Stimulated activated CD8-positive, alpha-beta memory T cell treated with anti-CD3 and anti-CD28 coated beads, Interleukin-12 subunit alpha, Interleukin-12 subunit beta, amount 100 ng/mL, for 1 hour (primary cell): ENCODE measurements around the gene ARIH2.
"Not testable (repeated sequence)": the region's sequence is repeated elsewhere in the genome, so short reads cannot be mapped to it uniquely, and the experiment has no call there.

Source experiments
- DNase-seq: peaks from one replicate; pipeline ENCODE4 v3.0.0-alpha.2; 2020; ENCODE audit warnings: low read depth

The ARIH2 gene

DNA sequence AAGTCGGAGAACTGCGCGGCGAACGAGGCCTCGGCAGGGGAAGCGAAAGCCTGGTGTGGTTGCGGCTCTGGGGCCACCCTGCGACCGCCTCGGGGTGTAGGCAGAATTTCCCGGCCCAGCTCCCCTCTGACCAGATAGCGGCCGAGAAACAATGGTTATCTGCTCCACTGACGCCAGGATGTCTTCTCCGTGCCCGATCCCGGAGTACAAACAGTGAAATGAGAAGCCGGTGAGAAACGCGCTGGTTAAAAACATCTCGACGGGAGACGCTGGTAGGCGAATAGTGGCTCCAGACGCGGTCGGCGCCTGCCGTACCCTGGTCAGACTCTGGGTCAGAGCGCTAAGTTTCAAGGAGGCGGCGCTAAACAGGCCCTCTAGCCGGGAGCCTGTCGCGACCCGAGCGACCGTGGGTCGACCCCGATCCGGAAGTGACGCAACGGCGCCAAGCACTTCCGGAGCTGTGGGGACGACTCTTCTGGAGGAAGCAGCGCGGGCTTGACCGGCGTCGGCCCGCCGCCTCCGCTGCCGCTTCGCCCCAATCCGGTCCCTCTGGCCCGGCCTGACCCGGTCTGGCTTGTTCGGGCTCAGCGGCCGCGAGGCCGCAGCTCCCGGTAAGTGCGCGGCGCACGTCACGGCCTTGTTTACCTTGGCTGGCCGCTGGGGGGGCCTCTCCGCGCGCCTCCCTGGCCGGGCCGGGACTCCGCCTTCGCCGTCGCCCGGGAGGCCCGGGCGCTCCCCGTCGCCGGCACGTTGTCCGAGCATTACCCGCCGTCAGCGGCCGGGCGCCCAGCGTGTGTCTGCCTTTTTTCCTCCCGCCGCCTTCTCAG lies at the start of gene ARIH2:
Gene ARIH2, plus strand, starts transcription at position 455 of the 827 bp plus-strand sequence. CDS start 8,717 bp downstream, outside the sequence.
- peak; percentile 80 for DNase-seq

DNA sequence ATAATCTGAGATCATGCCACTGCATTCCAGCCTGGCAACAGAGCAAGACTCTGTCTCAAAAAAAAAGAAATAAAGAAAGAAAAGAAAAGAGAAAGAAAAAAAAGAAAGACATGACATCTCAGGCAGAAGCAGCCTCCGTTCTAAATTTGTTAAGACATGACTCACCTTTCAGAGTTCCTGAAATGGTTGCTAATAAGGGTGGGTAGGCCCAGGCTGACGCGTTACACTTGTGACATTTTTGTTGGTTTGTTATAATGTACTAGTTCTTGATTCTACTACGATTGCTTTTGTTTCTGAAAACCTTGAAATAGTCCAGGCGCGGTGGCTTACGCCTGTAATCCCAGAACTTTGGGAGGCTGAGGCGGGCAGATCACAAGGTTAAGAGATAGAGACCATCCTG lies 41.0 kb upstream of the ARIH2 start:
- DNase-seq = no peak

DNA sequence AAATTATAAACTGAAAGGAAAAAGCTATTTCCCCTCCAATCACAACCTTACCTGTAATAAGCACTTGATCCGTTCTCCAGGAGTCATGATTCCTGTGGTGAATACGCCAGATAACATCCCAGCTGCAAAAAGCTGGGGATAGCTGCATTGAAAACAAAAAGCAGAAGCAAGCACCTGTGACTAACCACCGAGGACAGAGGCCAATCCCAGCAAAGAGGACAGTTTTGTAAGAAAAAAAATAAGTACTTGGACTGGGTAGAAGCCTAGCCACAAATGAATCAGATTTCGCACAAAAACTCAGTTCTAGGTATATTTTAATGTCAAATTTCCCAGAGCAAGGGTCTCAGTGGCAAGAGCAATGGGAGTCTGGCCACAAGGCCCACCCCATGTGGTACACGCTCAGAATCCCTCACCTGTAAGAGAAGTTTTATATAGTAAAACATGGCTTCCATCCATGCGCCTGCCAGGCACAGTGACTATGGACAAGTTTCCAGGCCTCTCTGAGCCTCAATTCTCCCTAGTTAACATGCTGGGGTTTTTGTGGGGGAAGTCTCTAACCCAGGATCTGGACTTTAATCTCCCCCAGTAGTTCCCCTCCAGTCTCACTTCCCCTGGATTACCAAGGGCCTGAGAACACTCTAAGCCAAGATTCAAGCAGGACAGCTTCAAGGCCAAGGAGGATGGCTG lies 39.2 kb upstream of the ARIH2 start:
- no peak for DNase-seq

DNA sequence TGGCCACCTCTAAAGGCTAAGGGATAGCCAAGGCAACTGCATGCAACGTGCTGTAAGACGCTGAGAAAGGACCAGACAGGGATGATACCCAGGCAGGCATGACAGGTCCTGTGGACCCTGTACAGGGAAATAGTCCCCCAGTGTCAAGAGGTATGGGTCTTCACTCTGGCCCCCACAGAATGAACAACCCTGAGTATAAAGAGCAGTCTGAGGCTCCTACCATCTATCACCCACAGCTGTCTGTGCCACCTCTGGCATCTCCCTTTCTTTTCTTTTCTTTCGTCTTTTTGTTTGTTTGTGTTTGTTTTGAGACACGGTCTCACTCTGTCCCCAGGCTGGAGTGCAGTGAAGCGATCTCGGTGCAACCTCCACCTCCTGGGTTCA lies 38.7 kb upstream of the ARIH2 start:
- no peak for DNase-seq

DNA sequence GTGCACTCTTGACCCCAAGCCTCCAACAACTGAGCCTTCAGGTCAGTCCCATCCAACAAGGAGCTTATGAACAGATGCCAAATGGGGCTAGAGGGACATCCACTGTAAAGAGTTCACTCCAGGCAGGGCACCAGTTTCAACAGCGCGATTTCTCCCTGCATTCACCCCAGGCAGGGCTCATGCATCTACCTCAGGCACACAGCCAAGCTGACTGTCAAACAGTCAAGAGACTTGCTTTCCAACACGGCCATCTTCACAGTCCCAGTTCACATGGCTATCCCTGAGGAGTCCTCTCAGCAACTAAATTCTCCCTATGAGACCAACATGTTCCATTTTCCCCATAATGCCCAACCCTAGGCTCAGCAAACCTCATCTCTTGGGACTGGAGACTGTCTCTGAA lies 37.6 kb upstream of the ARIH2 start:
- DNase-seq = no peak

DNA sequence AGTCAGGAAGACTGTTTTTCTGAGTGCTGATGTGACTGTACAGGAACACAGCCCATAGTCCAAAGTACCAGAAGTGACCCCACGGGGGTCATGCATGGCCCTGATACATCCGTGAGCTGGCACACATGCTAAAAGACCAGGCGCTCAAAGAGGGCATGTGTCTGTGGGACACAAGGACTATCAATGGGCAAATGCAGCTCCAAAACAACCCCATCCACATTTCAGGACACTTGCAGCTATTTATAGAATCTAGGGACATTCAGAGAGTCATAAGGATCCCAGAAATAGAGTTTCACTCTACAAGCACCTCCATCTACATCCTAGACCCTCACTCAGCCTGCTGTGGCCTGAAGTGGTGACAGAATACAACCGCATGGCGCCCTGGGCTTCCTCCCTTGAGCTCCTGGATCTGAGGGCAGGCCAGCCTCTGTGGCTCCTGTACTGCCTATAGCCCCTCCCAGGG lies 37.0 kb upstream of the ARIH2 start:
- DNase-seq = no peak

DNA sequence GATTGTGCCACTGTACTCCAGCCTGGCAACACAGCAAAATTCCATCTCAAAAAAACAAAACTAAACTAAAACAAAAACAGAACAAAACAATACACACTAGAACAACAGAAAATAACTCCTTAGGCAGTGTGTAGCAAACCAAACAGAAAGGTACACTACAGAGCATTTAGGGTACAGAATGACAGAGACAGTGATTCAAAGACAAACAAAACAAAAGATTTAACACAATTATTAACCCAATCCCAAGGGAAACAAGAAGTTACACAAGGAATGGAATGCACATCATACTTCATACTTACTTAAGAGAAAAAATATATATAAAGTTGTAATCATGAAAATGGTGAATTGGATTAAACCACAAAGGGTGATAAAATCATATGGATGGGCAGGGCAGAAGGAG lies 32.9 kb upstream of the ARIH2 start:
- DNase-seq = no peak

DNA sequence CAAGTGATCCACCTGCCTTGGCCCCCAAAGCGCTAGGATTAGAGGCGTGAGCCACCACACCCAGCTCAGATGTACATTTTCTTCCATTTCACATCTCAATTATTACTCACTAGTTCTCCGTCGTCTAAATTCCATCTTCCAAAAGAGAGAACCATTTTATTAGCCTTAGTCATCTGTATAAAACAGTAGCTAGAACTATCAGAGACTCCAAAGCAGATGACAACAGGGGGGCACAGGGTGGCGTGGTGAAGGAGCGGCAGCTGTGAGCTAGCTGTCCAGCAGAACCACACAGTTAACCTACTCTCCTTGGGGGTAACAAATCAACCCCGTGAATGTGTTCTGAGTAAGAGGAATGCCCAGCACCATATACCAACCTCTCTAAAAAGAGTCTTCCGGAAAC lies 27.0 kb upstream of the ARIH2 start:
- DNase-seq = no peak

DNA sequence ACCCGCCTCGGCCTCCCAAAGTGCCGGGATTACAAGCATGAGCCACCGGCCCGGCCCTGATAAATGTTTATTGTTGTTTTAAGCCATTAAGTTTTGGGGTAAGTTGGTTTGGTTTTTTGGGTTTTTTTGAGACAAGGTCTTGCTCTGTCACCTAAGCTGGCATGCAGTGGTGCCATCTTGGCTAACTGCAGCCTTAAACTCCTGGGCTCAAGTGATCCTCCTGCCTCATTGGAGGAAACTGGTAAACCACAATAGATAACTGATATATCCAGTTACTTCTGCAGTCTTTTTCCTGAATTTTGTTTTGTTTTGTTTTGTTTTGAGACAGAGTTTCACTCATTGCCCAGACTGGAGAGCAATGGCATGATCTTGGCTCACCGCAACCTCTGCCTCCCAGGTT lies 24.1 kb upstream of the ARIH2 start:
- no peak for DNase-seq

DNA sequence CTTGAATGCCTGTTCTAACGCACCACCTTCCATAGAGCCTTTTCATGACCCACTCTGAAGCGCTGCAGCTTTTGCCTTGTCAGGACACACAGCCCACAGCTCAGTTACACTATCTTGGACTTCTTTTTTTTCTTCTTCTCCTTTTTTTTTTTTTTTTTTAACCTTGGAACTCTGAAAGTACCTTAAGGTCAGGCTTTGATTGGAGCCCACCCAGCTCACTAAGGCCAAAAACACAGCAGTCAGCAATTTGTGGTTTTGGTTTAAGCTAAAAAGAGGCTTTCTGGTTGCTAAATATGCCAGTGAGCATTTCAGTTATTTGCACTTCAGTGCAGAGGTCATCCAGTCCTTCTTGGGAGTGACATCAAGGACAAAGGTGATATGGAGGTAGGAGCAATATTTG lies 21.7 kb upstream of the ARIH2 start:
- DNase-seq = no peak

DNA sequence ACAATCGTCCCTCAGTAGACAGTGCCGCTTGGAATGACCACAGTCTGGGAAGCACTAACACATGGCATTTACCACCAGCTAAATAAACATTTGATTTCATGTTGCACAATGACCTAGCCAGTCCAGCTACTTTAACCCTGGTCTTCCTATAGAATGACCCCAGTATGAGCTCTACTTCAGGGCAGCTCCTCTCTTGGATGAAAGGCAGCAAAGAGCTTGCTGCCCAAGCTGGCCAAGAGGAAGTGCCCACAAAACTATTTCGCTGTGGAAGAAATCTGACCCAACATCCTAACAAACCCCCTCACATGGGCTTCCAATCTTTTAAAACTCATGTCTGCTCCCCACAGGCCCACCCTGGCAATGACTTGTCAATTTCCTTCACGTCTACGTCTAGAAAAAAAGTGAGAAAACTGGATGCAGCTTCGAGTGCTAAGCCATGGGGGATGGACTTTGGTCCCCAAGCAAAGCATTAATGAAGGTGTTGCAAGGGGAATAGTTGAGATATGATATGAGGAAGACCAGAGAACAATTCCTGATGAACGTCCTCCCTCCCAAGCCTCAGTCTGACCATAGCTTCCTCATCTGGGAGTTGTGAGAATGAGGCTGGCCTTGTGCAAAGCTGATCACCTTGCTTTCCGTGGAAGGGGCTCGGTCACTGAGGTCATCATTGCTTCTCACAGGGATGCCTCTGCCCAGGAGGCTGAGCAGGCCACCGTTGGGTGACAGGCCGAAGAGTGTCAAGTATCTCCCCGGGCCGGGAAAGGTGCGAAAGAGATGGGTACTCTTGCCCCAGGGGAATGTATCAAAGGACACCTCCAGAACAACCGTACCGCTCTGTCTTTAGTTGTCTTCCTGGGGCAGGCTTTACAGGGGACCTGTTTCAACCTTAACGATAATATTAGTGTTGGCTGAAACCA lies 20.9 kb upstream of the ARIH2 start:
- no peak for DNase-seq

DNA sequence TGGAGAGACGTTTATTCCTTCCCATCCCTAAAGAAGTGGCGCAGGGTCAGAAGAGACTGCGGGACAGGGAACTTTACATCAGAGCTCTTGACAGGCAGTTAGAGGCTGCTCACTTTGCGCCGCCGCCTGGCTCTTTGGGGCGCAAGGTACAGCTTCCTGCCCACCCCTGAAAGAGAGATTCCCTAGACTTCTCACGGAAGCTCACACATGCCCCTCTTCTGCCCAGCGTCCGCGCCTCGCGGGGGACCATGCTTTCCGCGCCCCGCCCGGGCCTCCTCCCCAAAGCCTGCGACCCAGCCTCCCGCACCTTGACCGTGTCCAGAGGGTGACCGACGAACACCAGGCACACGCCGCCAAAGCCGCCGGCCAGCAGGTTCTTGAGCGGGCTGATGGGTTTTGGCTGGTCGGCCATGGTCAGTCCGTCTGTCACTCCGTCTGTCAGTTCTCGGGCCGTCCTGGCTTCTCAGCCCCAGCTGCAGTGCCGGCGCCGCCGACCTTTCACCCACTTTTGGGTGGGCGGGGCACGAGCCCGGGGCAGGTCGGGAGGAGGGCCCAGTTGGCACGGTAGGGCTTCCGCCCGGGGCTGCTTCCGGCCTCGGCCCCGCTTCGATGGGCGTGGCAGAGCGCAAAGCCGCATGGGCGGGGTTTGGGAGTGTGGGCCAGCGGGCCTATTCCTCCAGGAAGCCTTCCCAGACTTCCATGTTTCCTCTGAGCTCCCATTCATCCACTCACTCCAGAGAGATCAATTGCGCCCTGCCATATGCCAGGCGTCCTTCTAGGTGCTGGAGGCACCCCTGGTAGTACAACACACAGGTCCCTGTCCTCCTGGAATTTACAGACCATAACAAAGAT lies 20.0 kb upstream of the ARIH2 start, which contains the start of gene SLC25A20:
Gene SLC25A20, minus strand, starts transcription at position 500 of the 852 bp plus-strand sequence. Its CDS starts 88 bp downstream, at position 412.
- peak; percentile 83 for DNase-seq

DNA sequence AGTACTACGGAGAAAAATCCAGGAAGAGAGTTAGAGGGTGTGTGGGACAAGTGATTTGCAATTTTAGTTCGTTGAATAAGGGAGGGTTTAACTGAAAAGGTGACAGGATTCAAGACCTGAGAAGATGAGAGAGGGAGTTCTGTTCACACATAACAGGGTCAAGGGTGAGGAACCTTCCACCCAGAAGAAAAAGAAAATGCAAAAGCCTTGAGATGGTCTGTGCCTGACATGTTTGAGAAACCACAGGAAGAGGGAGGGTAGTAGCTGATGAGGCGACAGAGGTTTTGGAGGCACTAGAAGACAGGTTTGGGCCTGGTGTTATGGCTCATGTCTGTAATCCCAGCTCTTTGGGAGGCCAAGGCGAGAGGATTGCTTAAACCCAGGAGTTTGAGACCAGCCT lies 19.4 kb upstream of the ARIH2 start:
- DNase-seq = no peak

DNA sequence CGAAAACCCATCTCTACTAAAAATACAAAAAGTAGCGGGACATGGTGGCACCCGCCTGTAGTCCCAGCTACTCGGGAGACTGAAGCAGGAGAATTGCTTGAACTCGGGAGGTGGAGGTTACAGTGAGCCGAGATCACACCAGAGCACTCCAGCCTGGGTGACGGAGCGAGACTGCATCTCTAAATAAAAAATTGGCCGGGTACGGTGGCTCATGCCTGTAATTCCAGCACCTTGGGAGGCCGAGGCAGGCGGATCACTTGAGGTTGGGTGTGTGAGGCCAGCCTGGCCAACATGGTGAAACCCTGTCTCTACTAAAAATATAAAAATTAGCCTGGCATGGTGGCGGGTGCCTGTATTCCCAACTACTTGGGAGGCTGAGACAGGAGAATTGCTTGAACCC lies 11.6 kb upstream of the ARIH2 start:
- not testable (repeated sequence) for DNase-seq

DNA sequence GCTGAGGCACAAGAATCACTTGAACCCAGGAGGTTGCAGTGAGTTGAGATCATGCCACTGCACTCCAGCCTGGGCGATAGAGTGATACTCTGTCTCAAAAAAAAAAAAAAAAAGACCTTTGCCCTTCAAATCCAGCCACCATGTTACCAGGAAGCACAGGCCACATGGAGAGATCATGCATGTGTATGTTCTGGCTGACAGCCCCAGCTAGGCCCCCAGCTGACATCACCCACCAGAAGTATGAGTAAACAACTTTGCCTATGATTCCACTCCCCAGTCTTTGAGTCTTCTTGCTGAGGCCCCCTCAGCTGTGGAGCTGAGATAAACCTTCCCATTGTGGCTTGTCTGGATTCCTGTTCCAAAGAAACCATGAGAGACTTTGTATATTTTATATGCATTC lies 3.3 kb upstream of the ARIH2 start:
- no peak for DNase-seq

DNA sequence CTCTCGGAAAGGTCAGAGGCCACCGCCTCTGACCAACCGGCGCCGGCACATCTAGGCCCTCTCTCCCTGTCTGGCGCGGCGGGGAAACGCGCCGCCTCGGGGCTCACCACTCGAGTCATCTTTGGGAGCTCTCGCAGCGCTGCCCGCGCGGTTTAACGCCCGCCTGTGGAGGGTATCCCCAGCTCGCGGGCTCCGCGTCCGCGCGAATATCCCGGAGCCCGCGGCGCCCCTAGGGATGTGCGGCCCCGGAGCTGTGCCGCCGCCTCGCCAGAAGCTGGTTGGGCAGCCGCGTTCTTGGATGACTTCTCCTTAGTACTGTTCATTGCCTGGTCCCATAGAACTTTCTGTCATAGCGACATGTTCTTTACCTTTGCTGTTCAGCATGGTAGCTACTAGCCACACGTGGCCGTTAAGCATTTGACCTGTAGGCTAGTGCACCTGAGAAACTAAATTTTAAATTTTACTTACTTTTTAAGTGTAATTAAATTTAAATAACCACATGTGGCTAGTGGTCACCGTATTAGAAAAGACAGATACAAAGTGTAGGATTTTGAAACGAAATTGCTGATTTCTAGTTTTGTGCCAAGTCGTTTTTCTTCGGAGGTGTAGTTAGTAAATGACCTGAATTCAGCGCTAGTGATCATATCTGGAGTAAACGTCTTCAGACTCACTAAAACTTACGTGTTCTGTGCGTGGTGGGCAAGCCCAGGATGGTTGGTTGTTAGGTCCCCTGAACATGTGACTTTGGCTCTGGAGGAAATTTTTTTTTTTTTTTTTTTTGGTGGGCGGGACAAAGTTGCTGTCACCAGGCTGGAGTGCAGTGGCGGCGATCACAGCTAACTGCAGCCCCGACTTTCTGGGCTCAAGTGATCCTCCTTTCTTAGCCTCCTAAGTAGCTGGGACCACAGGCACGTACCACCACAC lies 835 bp downstream of the ARIH2 start:
- peak; percentile 20 for DNase-seq

DNA sequence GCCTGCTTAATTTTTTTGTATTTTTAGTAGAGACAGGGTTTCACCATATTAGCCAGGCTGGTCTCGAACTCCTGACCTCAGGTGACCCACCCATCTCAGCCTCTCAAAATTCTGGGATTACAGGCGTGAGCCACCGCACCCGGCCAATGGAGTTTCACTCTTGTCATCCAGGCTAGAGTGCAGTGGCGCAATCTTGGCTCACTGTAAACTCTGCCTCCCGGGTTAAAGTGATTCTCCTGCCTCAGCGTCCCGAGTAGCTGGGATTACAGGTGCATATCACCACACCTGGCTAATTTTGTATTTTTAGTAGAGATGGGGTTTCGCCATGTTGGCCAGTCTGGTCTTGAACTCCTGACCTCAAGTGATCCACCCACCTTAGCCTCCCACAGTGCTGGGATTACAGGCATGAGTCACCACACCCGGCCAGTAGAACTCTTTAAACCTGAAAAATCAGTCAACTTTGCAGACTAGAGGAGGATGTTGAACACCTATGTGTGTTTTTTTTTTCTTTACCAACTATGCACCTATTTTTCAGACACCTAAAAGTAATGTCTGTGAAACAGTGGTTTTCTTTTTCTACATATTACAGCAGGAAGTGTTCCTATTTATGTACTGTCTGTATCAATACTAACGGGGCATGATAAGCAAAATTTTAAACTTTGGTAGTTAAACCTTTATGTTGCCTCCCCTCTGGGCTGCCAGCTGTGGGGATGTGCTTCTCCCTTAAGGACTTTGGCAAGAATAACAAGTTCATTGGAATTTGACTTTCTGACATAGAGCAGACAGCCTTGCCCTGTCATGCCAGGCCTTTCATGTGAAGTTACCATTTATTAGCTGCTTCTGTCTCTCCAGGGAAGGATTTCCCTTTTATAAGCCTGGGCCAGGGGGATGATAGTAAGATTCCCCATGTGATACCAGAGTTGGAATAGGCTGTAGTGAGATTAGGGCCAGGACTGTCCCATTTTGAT lies 8.1 kb downstream of the ARIH2 start:
- DNase-seq = no peak

DNA sequence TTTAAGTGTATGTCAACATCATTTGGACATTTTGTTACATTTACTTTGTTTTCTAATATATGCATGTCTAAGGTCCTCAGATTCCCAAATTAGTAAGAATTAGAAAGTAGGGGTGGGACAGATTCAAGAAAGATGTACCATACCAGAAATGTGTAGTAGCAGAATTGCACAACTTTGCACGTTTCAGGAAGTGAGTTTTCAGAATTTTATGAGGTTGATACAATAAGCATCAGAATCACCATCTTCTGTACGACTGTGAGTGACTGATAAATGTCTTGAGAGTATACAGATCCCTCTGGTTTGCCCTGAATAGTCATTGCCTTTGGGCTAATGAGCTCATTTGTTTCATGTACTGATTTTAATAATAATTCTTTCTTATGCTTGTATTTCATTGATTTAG lies 9.3 kb downstream of the ARIH2 start:
- DNase-seq = no peak

DNA sequence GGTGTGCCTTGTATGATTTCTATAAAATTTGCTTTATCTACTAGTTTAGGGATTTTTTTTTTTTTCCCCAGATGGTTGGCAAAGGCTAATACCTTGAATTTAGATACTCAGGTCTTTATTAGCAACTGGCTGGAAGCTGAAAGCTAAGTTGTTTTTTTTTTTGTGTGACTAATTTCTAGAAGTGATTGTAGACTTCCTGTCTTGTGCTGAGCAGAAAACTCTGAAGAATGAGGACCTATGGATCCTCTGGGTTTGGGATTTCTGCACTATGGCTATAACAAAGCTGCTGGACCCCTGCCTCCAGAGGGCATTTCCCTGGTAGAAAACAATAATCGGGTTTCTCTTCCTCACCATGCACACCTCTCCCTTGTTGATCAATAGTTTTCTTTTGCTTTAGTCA lies 10.0 kb downstream of the ARIH2 start:
- no peak for DNase-seq
